ENCODE data around the gene FAM114A1.
"Not testable (repeated sequence)": the region's sequence is repeated elsewhere in the genome, so short reads cannot be mapped to it uniquely, and the experiment has no call there.

FAM114A1 gene

GRCh38 chr4:38985410-38986100 lies 117.9 kb downstream of the FAM114A1 start:
- H3K4me3 ChIP-seq (ENCODE audit: low read depth, low read length): no peak overlapping the region
- H3K9ac ChIP-seq (ENCODE audit: low read length): no peak overlapping the region
- H3K4me1 ChIP-seq (ENCODE audit: control insufficient read depth, insufficient read depth, low read length): 0 out of 2 replicates have a peak, but pooled peaks cover 4% of the 10 kb centered on the region
- no peaks in the 10 kb centered on the region for H3K36me3 ChIP-seq (ENCODE audit: control insufficient read depth, insufficient read depth, low read length)
- no peak overlapping the region for H3K27ac ChIP-seq (ENCODE audit: low read depth, low read length)
- no peaks in the 10 kb centered on the region for H3K27me3 ChIP-seq (ENCODE audit: control insufficient read depth, insufficient read depth, low read length)
- H3K9me3 ChIP-seq (ENCODE audit: control insufficient read depth, insufficient read depth, low read depth, low read length): no peaks in the 10 kb centered on the region

- no peak overlapping the region for H3K27ac ChIP-seq (ENCODE audit: low read depth, low read length)
Observed at GRCh38 chr4:38987491-38987890, 119.9 kb downstream of the FAM114A1 start.

GRCh38 chr4:38988353-38988752 lies 120.7 kb downstream of the FAM114A1 start:
- not testable (repeated sequence) for H3K4me1 ChIP-seq (ENCODE audit: control insufficient read depth, insufficient read depth, low read length); H3K36me3 ChIP-seq (ENCODE audit: control insufficient read depth, insufficient read depth, low read length); H3K9me3 ChIP-seq (ENCODE audit: control insufficient read depth, insufficient read depth, low read depth, low read length); H3K27ac ChIP-seq (ENCODE audit: low read depth, low read length); H3K9ac ChIP-seq (ENCODE audit: low read length); H3K27me3 ChIP-seq (ENCODE audit: control insufficient read depth, insufficient read depth, low read length); H3K4me3 ChIP-seq (ENCODE audit: low read depth, low read length)

More at GRCh38 chr4:38987491-38987890, 119.9 kb downstream of the FAM114A1 start:
- no peak overlapping the region for H3K9ac ChIP-seq (ENCODE audit: low read length)
- H3K9me3 ChIP-seq (ENCODE audit: control insufficient read depth, insufficient read depth, low read depth, low read length): no peaks in the 10 kb centered on the region
- H3K4me3 ChIP-seq (ENCODE audit: low read depth, low read length): no peak overlapping the region
- no peaks in the 10 kb centered on the region for H3K27me3 ChIP-seq (ENCODE audit: control insufficient read depth, insufficient read depth, low read length)
- no peaks in the 10 kb centered on the region for H3K36me3 ChIP-seq (ENCODE audit: control insufficient read depth, insufficient read depth, low read length)
- 0 out of 2 replicates have a peak, but pooled peaks cover 4% of the 10 kb centered on the region for H3K4me1 ChIP-seq (ENCODE audit: control insufficient read depth, insufficient read depth, low read length)

- H3K9ac ChIP-seq (ENCODE audit: low read length): no peak overlapping the region
- H3K27ac ChIP-seq (ENCODE audit: low read depth, low read length): no peak overlapping the region
- H3K36me3 ChIP-seq (ENCODE audit: control insufficient read depth, insufficient read depth, low read length): no peaks in the 10 kb centered on the region
- no peaks in the 10 kb centered on the region for H3K27me3 ChIP-seq (ENCODE audit: control insufficient read depth, insufficient read depth, low read length)
- no peak overlapping the region for H3K4me3 ChIP-seq (ENCODE audit: low read depth, low read length)
- H3K4me1 ChIP-seq (ENCODE audit: control insufficient read depth, insufficient read depth, low read length): 0 out of 2 replicates have a peak, but pooled peaks cover 4% of the 10 kb centered on the region
- H3K9me3 ChIP-seq (ENCODE audit: control insufficient read depth, insufficient read depth, low read depth, low read length): no peaks in the 10 kb centered on the region
Observed at GRCh38 chr4:38989487-38989886, 121.9 kb downstream of the FAM114A1 start.

GRCh38 chr4:38990241-38990640 lies 122.6 kb downstream of the FAM114A1 start:
- H3K36me3 ChIP-seq (ENCODE audit: control insufficient read depth, insufficient read depth, low read length): no peaks in the 10 kb centered on the region
- H3K4me3 ChIP-seq (ENCODE audit: low read depth, low read length): no peak overlapping the region
- no peak overlapping the region for H3K9ac ChIP-seq (ENCODE audit: low read length)
- H3K4me1 ChIP-seq (ENCODE audit: control insufficient read depth, insufficient read depth, low read length): 0 out of 2 replicates have a peak, but pooled peaks cover 4% of the 10 kb centered on the region
- no peak overlapping the region for H3K27ac ChIP-seq (ENCODE audit: low read depth, low read length)
- H3K27me3 ChIP-seq (ENCODE audit: control insufficient read depth, insufficient read depth, low read length): no peaks in the 10 kb centered on the region
- H3K9me3 ChIP-seq (ENCODE audit: control insufficient read depth, insufficient read depth, low read depth, low read length): no peaks in the 10 kb centered on the region

- Histone ChIP-seq H3K9ac (ENCODE audit: low read length) (no peak overlapping the region), H3K4me3 (ENCODE audit: low read depth, low read length) (no peak overlapping the region), H3K27ac (ENCODE audit: low read depth, low read length) (no peak overlapping the region), H3K9me3 (ENCODE audit: control insufficient read depth, insufficient read depth, low read depth, low read length) (no peaks in the 10 kb centered on the region), H3K36me3 (ENCODE audit: control insufficient read depth, insufficient read depth, low read length) (no peaks in the 10 kb centered on the region), H3K4me1 (ENCODE audit: control insufficient read depth, insufficient read depth, low read length) (no peaks in the 10 kb centered on the region), H3K27me3 (ENCODE audit: control insufficient read depth, insufficient read depth, low read length) (no peaks in the 10 kb centered on the region)
Observed at GRCh38 chr4:38993683-38994082, 126.1 kb downstream of the FAM114A1 start.

GRCh38 chr4:38994135-38994534 lies 126.5 kb downstream of the FAM114A1 start:
- Histone ChIP-seq H3K9me3 (ENCODE audit: control insufficient read depth, insufficient read depth, low read depth, low read length) (no peaks in the 10 kb centered on the region), H3K4me3 (ENCODE audit: low read depth, low read length) (no peak overlapping the region), H3K27me3 (ENCODE audit: control insufficient read depth, insufficient read depth, low read length) (no peaks in the 10 kb centered on the region), H3K36me3 (ENCODE audit: control insufficient read depth, insufficient read depth, low read length) (no peaks in the 10 kb centered on the region), H3K27ac (ENCODE audit: low read depth, low read length) (no peak overlapping the region), H3K9ac (ENCODE audit: low read length) (no peak overlapping the region), H3K4me1 (ENCODE audit: control insufficient read depth, insufficient read depth, low read length) (no peaks in the 10 kb centered on the region)
